ENCODE data around the gene CHN1.

GRCh38 chr2:174772472-174772801 lies 232.7 kb downstream of the CHN1 start:
- TF ChIP-seq POLR2A (IDR thresholded peaks at IDR 0.05) (no peak), CTCF (IDR thresholded peaks at IDR 0.05) (no peak)

Measured in esophagus squamous epithelium (tissue), 4 donors.